ENCODE results near the gene SPATS2L. TPM values are rescaled to one million over a fixed set of nuclear protein-coding genes. Genes with fewer than 3 reads are reported as not detected.

SPATS2L gene
- total RNA-seq, 1 experiment from 2014 or later = 112 TPM

GRCh38 chr2:200300065-200300464 lies 6.4 kb upstream of the SPATS2L start:
- no peak for ATAC-seq
- no peaks in the 10 kb centered on the region; the same call in 1 of the 2 replicates for H3K9me3 Mint-ChIP-seq
- H3K27me3 Mint-ChIP-seq (ENCODE audit: low read depth) = no peaks in the 10 kb centered on the region
- no peak overlapping the region for H3K27ac Mint-ChIP-seq
- no peak for TF ChIP-seq FOXJ3 (CRISPR knock-in tag; IDR thresholded peaks at IDR 0.05; ENCODE audit: borderline replicate concordance)
- no peak for TF ChIP-seq E2F5 (CRISPR knock-in tag; IDR thresholded peaks at IDR 0.05)
- TF ChIP-seq RELA (CRISPR knock-in tag; IDR thresholded peaks at IDR 0.05; ENCODE audit: borderline replicate concordance) = no peak
- TF ChIP-seq ZNF425 (CRISPR knock-in tag; conservative IDR thresholded peaks at IDR 0.05) = no peak
- no peak for TF ChIP-seq CREB1 (CRISPR knock-in tag; IDR thresholded peaks at IDR 0.05)
- TF ChIP-seq NFATC4 (CRISPR knock-in tag; IDR thresholded peaks at IDR 0.05) = no peak
- no peak for TF ChIP-seq ELF4 (CRISPR knock-in tag; IDR thresholded peaks at IDR 0.05; ENCODE audit: low read depth)
- no peak for TF ChIP-seq ZNF671 (CRISPR knock-in tag; IDR thresholded peaks at IDR 0.05)
- no peak for TF ChIP-seq MXD4 (CRISPR knock-in tag; IDR thresholded peaks at IDR 0.05; ENCODE audit: borderline replicate concordance)
- no peak for TF ChIP-seq ATF1 (CRISPR knock-in tag; IDR thresholded peaks at IDR 0.05)
- TF ChIP-seq USF2 (CRISPR knock-in tag; IDR thresholded peaks at IDR 0.05) = no peak
- no peak for TF ChIP-seq RORB (CRISPR knock-in tag; IDR thresholded peaks at IDR 0.05)
- TF ChIP-seq GABPB1 (CRISPR knock-in tag; IDR thresholded peaks at IDR 0.05) = no peak
- no peak for TF ChIP-seq PRDM15 (CRISPR knock-in tag; IDR thresholded peaks at IDR 0.05)
- no peak for TF ChIP-seq GRHL2 (CRISPR knock-in tag; IDR thresholded peaks at IDR 0.05; ENCODE audit: insufficient replicate concordance, severe bottlenecking)
- no peak for TF ChIP-seq JAZF1 (CRISPR knock-in tag; IDR thresholded peaks at IDR 0.05)
- no peak for TF ChIP-seq TP53 (CRISPR knock-in tag; IDR thresholded peaks at IDR 0.05)
- H3K4me1 Mint-ChIP-seq = peaks cover 20% of the 10 kb centered on the region
- no peaks in the 10 kb centered on the region for H3K36me3 Mint-ChIP-seq
- no peak for DNase-seq (ENCODE audit: low spot score)
- H3K4me3 Mint-ChIP-seq = no peak overlapping the region
- ChIA-PET CTCF (no interaction called here), POLR2A (no interaction called here)

GRCh38 chr2:200300638-200301314 lies 5.7 kb upstream of the SPATS2L start:
- ATAC-seq (no peak; the same call in 1 of the 2 replicates), DNase-seq (ENCODE audit: low spot score) (no peak)
- H3K27me3 Mint-ChIP-seq (ENCODE audit: low read depth) = no peaks in the 10 kb centered on the region
- ChIA-PET CTCF (interaction anchor here (0.5 kb wide), 1 partner anchor 57 kb away, joined by 3 read pairs; no protein-coding TSS in a partner anchor), POLR2A (no interaction called here)
- no peak overlapping the region for H3K4me3 Mint-ChIP-seq
- H3K9me3 Mint-ChIP-seq = no peaks in the 10 kb centered on the region; the same call in 1 of the 2 replicates
- no peaks in the 10 kb centered on the region for H3K36me3 Mint-ChIP-seq
- no peak overlapping the region for H3K27ac Mint-ChIP-seq
- peaks cover 26% of the 10 kb centered on the region for H3K4me1 Mint-ChIP-seq
- no peak for TF ChIP-seq MAX (CRISPR knock-in tag; IDR thresholded peaks at IDR 0.05)
- TF ChIP-seq CDX4 (CRISPR knock-in tag; IDR thresholded peaks at IDR 0.05; ENCODE audit: borderline replicate concordance) = no peak
- TF ChIP-seq JUN (CRISPR knock-in tag; IDR thresholded peaks at IDR 0.05) = no peak
- no peak for TF ChIP-seq ZBTB43 (CRISPR knock-in tag; IDR thresholded peaks at IDR 0.05)
- TF ChIP-seq ZBTB21 (CRISPR knock-in tag; IDR thresholded peaks at IDR 0.05; ENCODE audit: borderline replicate concordance) = no peak
- TF ChIP-seq NR3C1 (CRISPR knock-in tag; conservative IDR thresholded peaks at IDR 0.05; ENCODE audit: low read depth) = no peak
- TF ChIP-seq MLX (CRISPR knock-in tag; IDR thresholded peaks at IDR 0.05) = no peak
